Cardiac fibroblast (primary cell): ENCODE measurements around the gene LIMCH1.

ENCODE experiments used
- DNase-seq, 2 donors: peaks; one replicate each; pipeline versions ENCODE4 v3.0.0 to v3.0.0-alpha.2; 2010; ENCODE audit warnings: low read depth in 2 of 2
- H3K4me3 ChIP-seq, 2 donors: replicated peaks in 1 of 2; 1 replicate in 1 of 2; 2 replicates in 1 of 2; pipeline ENCODE4 v1.5.1; 2011; ENCODE audit warnings: low read depth in 2 of 2, low read length in 2 of 2, mild to moderate bottlenecking in 2 of 2, moderate library complexity in 1 of 2
- TF ChIP-seq, protein P1 (sequence below): IDR thresholded peaks from one replicate; pipeline ENCODE4 v1.5.1; 2011; ENCODE audit warnings: low read depth, mild to moderate bottlenecking, low read length, inconsistent platforms

LIMCH1 gene

DNA sequence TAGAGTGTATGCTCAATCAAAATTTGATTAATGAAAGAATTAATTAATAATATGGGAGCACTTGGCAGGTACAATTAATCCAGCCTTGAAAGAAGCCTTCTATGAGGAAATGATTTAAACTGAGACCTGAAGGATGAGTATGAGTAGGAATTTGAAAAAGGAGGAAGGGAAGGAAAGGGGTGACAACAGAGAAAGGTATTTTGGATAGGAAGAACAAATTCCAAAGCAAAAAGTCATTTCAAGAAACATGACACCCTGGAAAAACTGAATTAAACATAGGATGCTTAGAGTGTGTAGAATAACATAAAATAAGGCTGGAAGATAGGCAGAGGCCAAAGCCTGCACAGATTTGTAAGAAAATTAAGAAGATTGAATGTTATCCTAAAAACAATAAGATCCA is 180.9 kb downstream of the LIMCH1 start:
- peak in 1 of 2 donors; percentile 22 for DNase-seq
- TF ChIP-seq, protein P1, sequence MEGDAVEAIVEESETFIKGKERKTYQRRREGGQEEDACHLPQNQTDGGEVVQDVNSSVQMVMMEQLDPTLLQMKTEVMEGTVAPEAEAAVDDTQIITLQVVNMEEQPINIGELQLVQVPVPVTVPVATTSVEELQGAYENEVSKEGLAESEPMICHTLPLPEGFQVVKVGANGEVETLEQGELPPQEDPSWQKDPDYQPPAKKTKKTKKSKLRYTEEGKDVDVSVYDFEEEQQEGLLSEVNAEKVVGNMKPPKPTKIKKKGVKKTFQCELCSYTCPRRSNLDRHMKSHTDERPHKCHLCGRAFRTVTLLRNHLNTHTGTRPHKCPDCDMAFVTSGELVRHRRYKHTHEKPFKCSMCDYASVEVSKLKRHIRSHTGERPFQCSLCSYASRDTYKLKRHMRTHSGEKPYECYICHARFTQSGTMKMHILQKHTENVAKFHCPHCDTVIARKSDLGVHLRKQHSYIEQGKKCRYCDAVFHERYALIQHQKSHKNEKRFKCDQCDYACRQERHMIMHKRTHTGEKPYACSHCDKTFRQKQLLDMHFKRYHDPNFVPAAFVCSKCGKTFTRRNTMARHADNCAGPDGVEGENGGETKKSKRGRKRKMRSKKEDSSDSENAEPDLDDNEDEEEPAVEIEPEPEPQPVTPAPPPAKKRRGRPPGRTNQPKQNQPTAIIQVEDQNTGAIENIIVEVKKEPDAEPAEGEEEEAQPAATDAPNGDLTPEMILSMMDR, result no peak
- no peak overlapping the region for H3K4me3 ChIP-seq

DNA sequence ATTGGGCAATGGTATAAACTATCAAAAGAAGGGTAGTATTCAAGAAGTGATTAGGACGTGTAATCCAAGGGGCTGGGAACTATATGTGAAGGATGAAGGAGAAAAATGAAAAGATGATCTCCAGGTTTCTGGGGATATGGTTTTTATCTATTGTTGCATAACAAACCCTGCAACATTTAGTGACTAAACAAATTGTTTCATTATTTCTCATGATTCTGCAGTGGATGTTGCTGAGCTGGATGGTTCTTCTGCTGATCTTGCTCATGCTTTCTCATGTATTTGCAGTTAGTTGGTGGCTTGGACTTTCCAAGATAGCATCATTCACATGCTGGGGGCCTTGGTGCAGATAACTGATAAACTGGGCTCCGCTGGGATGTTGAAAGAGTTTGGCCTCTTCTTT is 181.5 kb downstream of the LIMCH1 start:
- H3K4me3 ChIP-seq, result no peak overlapping the region
- TF ChIP-seq, protein P1, result no peak
- DNase-seq, result peak in 1 of 2 donors; percentile 20

DNA sequence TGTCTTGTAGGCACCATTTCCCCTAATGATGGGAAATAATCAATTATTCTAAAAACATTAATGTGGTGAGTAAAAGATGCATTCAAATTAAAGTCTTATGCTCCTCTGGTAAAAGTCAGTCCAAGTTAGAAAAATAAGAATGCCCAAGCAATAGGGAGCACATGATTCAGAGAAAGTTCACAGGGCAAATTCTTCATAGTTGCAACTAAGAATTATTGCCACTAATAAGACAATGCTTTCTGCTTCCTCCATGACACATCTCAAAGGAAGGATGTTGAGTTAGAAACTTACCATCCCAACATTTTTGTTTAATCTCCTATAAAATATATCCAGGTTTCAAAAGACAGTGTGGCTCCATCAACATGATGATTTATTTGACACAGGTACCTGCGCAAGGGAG is 184.2 kb downstream of the LIMCH1 start:
- TF ChIP-seq, protein P1, result no peak
- no peak for DNase-seq
- no peak overlapping the region for H3K4me3 ChIP-seq

DNA sequence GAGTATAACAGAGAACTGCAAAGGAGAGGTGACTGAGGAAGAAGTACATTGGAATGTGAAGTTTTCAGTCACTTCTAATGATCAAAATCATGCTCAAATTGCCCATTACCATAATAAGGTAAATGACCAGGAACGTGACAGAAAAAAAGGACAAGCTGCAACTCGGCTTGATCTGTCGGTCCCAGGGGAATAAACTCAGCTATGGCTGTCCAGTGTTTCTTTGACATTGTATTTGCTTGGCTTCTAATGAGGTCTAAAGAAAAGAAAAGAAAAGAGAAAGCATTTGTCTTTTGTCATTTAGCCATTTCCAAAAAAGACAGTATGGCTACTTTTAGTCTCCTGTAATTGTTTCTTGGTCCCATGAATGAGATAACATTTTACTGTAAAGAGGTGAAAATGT is 185.3 kb downstream of the LIMCH1 start:
- no peak overlapping the region for H3K4me3 ChIP-seq
- no peak for DNase-seq
- TF ChIP-seq, protein P1, result no peak

DNA sequence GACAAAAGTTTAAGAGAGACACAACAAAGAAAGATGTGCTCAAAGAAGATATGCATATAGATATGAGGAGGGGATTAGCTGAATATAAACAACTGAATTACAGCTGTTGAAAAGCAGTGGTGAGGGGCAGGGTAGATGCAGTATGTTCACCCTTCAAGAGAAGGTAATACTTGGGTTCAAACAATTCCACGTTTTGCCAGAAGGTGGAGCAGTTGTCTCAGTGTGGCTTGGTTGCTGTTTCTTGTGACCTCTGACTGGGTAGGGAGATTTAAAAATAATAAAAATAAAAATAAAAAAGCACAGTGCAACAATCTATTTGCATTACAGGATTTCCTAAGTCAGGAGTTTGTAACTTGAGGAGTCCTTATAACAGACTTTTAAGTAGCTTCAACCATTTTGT is 187.3 kb downstream of the LIMCH1 start:
- no peak overlapping the region for H3K4me3 ChIP-seq
- no peak for DNase-seq
- TF ChIP-seq, protein P1, result no peak

DNA sequence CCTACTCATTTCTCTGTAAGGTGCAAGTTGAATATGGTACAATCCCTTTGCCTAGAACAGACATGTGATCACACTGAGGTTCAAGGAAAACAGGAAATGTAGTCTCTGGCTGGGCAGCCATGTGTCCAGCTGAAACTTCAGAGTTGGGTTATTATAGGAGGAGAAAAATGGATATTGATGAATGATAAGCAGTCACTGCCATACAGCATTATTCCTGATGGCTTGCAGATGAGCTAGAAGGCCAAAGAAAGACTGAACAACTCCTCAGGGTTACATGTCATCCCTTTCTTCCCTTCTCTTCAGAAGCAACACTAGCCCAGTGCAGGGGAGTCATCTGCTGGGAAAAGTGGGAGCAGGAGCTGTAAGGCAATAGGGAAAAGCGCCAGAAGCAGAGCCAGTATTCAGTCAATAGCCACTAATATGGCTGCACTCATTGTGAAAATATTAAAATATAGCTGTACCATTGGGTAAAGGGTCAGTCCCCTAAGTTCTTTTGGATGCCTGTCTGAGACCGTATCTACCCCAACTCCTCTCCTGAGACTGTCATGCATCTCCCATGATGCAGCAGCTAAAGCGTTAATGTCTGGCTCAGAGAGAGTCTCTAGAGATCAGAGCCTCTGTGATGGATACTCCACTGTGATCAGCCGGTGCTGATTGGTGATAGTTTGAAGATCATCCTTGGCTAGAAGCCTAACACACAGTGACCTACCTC is 190.1 kb downstream of the LIMCH1 start:
- TF ChIP-seq, protein P1, result no peak
- DNase-seq, result no peak
- H3K4me3 ChIP-seq, result no peak overlapping the region

DNA sequence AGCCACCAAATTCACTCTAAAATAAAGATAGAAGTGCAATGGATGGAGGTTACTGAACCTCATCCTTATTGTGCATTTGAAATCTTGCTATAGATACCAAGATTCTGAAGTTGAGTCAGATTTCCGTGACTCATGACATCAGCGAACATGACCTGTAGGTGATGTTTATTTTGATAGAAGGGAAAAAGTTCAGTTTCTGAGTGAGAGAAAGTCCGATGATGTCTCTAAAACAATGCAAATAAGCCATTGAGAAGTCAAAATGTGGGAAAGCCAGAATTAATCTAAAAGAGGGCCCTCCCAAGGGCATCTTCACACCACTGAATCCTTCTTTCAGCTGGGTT is 190.6 kb downstream of the LIMCH1 start:
- TF ChIP-seq, protein P1, result no peak
- no peak for DNase-seq
- H3K4me3 ChIP-seq, result no peak overlapping the region
